GM06990 (cell line): Measurements from ENCODE around the gene NPAS3.

Experiments
- DNase-seq: peaks from one replicate; pipeline ENCODE4 v3.0.0-alpha.2; 2011; ENCODE audit not compliant: insufficient read length; ENCODE audit errors: extremely low read depth
- H3K27me3 ChIP-seq: replicated peaks from 2 replicates; pipeline ENCODE4 v1.6.0; 2011; ENCODE audit warnings: low read length; ENCODE audit not compliant: control insufficient read depth, insufficient read depth
- H3K36me3 ChIP-seq: 2 replicates; pipeline ENCODE4 v1.5.1; 2011; ENCODE audit warnings: low read length; ENCODE audit not compliant: control insufficient read depth, insufficient read depth
- H3K4me3 ChIP-seq: replicated peaks from 2 replicates; pipeline ENCODE4 v1.5.1; 2011; ENCODE audit warnings: low read depth, mild to moderate bottlenecking, control low read depth, low read length
- CTCF ChIP-seq: IDR thresholded peaks from 2 replicates; pipeline ENCODE4 v1.5.1; 2011; ENCODE audit warnings: low read length, control low read depth, mild to moderate bottlenecking, inconsistent platforms; ENCODE audit not compliant: insufficient read depth, poor library complexity, severe bottlenecking

NPAS3 gene

GRCh38 chr14:33561488-33562175, 623.0 kb downstream of the NPAS3 start:
- TF ChIP-seq CTCF = no peak

GRCh38 chr14:33563191-33563900, 624.7 kb downstream of the NPAS3 start:
- Histone ChIP-seq H3K36me3 (no peaks in the 10 kb centered on the region), H3K27me3 (no peaks in the 10 kb centered on the region), H3K4me3 (no peak overlapping the region)
- TF ChIP-seq CTCF = no peak
- no peak for DNase-seq

More at GRCh38 chr14:33561488-33562175, 623.0 kb downstream of the NPAS3 start:
- Histone ChIP-seq H3K36me3 (no peaks in the 10 kb centered on the region), H3K4me3 (no peak overlapping the region), H3K27me3 (no peaks in the 10 kb centered on the region)
- DNase-seq = no peak

GRCh38 chr14:33563901-33564197, 625.2 kb downstream of the NPAS3 start:
- Histone ChIP-seq H3K4me3 (no peak overlapping the region), H3K27me3 (no peaks in the 10 kb centered on the region), H3K36me3 (no peaks in the 10 kb centered on the region)
- no peak for TF ChIP-seq CTCF
- DNase-seq = no peak

- no peak for DNase-seq
Observed at GRCh38 chr14:33564774-33565630, 626.3 kb downstream of the NPAS3 start.

GRCh38 chr14:33566082-33566481, 627.4 kb downstream of the NPAS3 start:
- Histone ChIP-seq H3K27me3 (no peaks in the 10 kb centered on the region), H3K4me3 (no peak overlapping the region), H3K36me3 (no peaks in the 10 kb centered on the region)
- TF ChIP-seq CTCF = no peak
- no peak for DNase-seq

More at GRCh38 chr14:33564774-33565630, 626.3 kb downstream of the NPAS3 start:
- Histone ChIP-seq H3K27me3 (no peaks in the 10 kb centered on the region), H3K4me3 (no peak overlapping the region), H3K36me3 (no peaks in the 10 kb centered on the region)
- no peak for TF ChIP-seq CTCF
